AG04449 (cell line): ENCODE results near the gene GRHPR.

Experiments
- CTCF ChIA-PET: fragments of 350-600 bp; formaldehyde crosslinking; extraction: SDS; loops from one replicate; lab custom pipeline; 2021; ENCODE audit warnings: antibody characterized with exemption; lab: Yijun Ruan, JAX
- POLR2A ChIA-PET: fragments of 400-600, 350-600 bp; formaldehyde crosslinking; extraction: SDS; loops from one replicate; lab custom pipeline; 2020; ENCODE audit warnings: antibody characterized with exemption, inconsistent platforms; lab: Yijun Ruan, JAX
- DNase-seq: peaks from one replicate; pipeline ENCODE4 v3.0.0-alpha.2; 2010; ENCODE audit warnings: low read depth, low spot score
- H3K4me3 ChIP-seq: 2 replicates; pipeline ENCODE4 v1.5.1; 2011; ENCODE audit warnings: low read depth, mild to moderate bottlenecking, control low read depth, low read length
- CTCF ChIP-seq: IDR thresholded peaks from one replicate; pipeline ENCODE4 v1.5.1; 2011; ENCODE audit warnings: mild to moderate bottlenecking, moderate library complexity, low read length, control low read depth, inconsistent platforms; ENCODE audit not compliant: insufficient read depth; ENCODE audit errors: missing control alignments

GRHPR gene

GRCh38 chr9:37422289-37423104 is at the start of gene GRHPR:
TSS of gene GRHPR (plus strand) at chr9:37422696. CDS start at chr9:37422751, 55 bp downstream.
- DNase-seq, result no peak
- TF ChIP-seq CTCF, result no peak
- POLR2A ChIA-PET, result interaction anchor here (0.6 to 1.0 kb wide), 4 partner anchors 9 to 427 kb away, joined by 3 to 10 read pairs (median 4); partner anchors contain the start of gene ZBTB5
- peak within 1 kb of the TSS; percentile 95 for H3K4me3 ChIP-seq
- CTCF ChIA-PET, result interaction anchor here (1.0 to 4.7 kb wide), 3 partner anchors 8 to 24 kb away, joined by 3 to 42 read pairs (median 8); no protein-coding TSS in a partner anchor

DNA sequence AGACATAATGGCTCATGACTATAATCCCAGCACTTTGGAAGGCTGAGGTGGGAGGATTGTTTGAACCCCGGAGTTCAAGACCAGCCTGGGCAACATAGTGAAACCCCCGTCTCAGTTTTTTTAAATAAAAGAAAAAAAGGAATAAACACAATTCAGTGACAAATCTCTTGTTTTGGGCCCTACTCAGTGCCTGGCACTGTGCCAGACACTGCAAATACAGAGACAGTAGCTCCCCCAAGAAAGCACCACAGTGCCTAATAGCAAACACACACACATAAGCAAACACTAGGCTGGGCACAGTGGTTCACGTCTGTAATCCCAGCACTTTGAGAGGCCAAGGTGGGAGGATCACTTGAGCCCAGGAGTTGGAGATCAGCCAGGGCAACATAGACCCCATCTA is 49.7 kb upstream of the GRHPR start:
- no peak for TF ChIP-seq CTCF
- CTCF ChIA-PET, result no interaction called here
- POLR2A ChIA-PET, result no interaction called here

DNA sequence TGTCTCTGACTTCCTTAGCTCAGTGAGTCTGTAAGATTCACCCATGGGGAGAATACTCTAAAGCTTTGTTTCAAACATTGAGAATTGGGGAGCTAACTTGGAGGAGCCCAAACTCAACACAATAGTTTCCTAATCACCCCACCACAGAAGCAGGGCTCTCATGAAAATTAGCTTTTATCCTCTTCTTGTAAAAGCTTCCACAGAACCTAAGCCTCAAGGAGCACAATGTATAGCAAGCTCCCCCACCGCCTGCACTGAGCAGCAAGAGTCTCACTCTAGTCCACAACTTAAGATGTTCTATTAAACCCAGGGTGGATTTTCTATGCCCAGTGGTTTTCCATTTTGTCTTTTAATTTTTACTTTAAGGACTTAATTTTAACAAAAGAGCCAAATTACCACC is 48.9 kb upstream of the GRHPR start:
- no peak for TF ChIP-seq CTCF
- ChIA-PET CTCF (interaction anchor here (1.0 kb wide), 1 partner anchor 11 kb away, joined by 3 read pairs; no protein-coding TSS in a partner anchor), POLR2A (no interaction called here)
- no peak for DNase-seq
- no peak overlapping the region for H3K4me3 ChIP-seq

More for the DNA sequence above, 49.7 kb upstream of the GRHPR start:
- no peak overlapping the region for H3K4me3 ChIP-seq
- no peak for DNase-seq

DNA sequence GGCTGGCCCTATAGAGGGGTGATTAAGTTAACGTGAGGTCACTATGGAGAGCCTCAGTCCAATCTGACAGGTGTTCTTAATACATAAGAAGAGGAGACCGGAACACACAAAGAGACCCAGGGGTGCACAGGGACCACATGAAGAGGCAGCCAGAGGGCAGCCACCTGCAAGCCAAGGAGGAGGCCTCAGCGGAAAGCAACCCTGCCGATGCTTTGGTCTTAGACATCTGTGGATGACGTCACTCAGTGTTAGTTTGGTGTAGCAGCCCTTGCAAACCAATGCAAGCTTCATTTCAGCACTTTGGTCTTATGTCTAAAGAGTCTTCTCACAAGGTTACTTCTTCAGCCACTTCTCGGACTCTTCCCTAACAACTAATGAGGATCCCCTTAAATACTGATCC is 47.6 kb upstream of the GRHPR start:
- TF ChIP-seq CTCF, result no peak
- ChIA-PET POLR2A (no interaction called here), CTCF (interaction anchor here (0.9 kb wide), 1 partner anchor 502 kb away, joined by 3 read pairs; no protein-coding TSS in a partner anchor)
- no peak overlapping the region for H3K4me3 ChIP-seq
- no peak for DNase-seq

- ChIA-PET POLR2A (no interaction called here), CTCF (no interaction called here)
- no peak overlapping the region for H3K4me3 ChIP-seq
- DNase-seq, result no peak
- TF ChIP-seq CTCF, result no peak
Observed at GRCh38 chr9:37377688-37378612, 44.5 kb upstream of the GRHPR start.
